HepG2 (cell line): ENCODE results near the gene OR10V1. TPM values are rescaled to one million over a fixed set of nuclear protein-coding genes. Genes with fewer than 3 reads are reported as not detected.

ENCODE experiments used
- ATAC-seq: fragments of 200-7000 bp; cut with Tn5 transposase; 3 replicates; pipeline ENCODE4 v1.9.1; 2020; ENCODE audit warnings: mild to moderate bottlenecking, moderate library complexity
- BruUV-seq: library from RNA; stranded (reverse); fragments of 400-500 nt; replicated peaks from 2 replicates; lab custom pipeline; 2021; lab: Mats Ljungman, UMichigan
- CTCF ChIA-PET: fragments of 300-600 bp; formaldehyde crosslinking; extraction: SDS; loops from one replicate; lab custom pipeline; 2021; ENCODE audit warnings: low total read pairs, inconsistent platforms, low intra/inter-chr PET ratio; lab: Yijun Ruan, JAX
- POLR2A ChIA-PET: fragments of 350-600 bp; sonication (Branson Sonifier 250); formaldehyde crosslinking; loops from one replicate; lab custom pipeline; 2020; ENCODE audit warnings: antibody characterized with exemption, inconsistent platforms; lab: Yijun Ruan, JAX
- DNase-seq: peaks from one replicate; pipeline ENCODE4 v3.0.0-alpha.2; 2015; ENCODE audit warnings: low spot score
- FAIRE-seq: peaks from 3 replicates; lab custom pipeline; 2011; peaks lifted over from hg19 to GRCh38; lab: Jason Lieb, UNC
- H2AFZ ChIP-seq: one replicate; pipeline ENCODE4 v1.6.1; 2011; ENCODE audit warnings: low read length, inconsistent platforms
- H3K27ac ChIP-seq: fragments of 300-600 bp; 3 replicates; pipeline ENCODE4 v1.8.0; 2011; ENCODE audit warnings: mixed run types, mild to moderate bottlenecking, mixed read lengths, low read length, inconsistent platforms; ENCODE audit not compliant: insufficient read depth; ENCODE audit errors: extremely low read length
- H3K27me3 ChIP-seq, 2 experiments: fragments of 200-600 bp in 1 of 2; 2 replicates in 1 of 2; 3 replicates in 1 of 2; pipeline versions ENCODE4 v1.6.0 to v1.8.0; 2011; ENCODE audit warnings: low read length in 2 of 2, mild to moderate bottlenecking in 2 of 2, moderate library complexity in 2 of 2, inconsistent platforms in 1 of 2; ENCODE audit not compliant: insufficient read depth in 2 of 2, control insufficient read depth in 1 of 2
- H3K36me3 ChIP-seq, 2 experiments: fragments of 200-600 bp in 1 of 2; replicated peaks in 1 of 2; 2 replicates in 1 of 2; 3 replicates in 1 of 2; pipeline versions ENCODE4 v1.5.1 to v1.8.0; 2011; ENCODE audit warnings: low read length in 2 of 2, inconsistent platforms in 1 of 2; ENCODE audit not compliant: insufficient read depth in 2 of 2, control insufficient read depth in 1 of 2
- H3K4me1 ChIP-seq: 2 replicates; pipeline ENCODE4 v1.5.1; 2012; ENCODE audit warnings: low read length, inconsistent platforms; ENCODE audit not compliant: insufficient read depth
- H3K4me2 ChIP-seq: 2 replicates; pipeline ENCODE4 v1.6.0; 2011; ENCODE audit warnings: low read depth, low read length, inconsistent platforms
- H3K4me3 ChIP-seq, 3 experiments: fragments of 200-600 bp in 1 of 3; sonication (generic), shearing (Covaris generic) in 1 of 3; replicated peaks in 1 of 3; 2 replicates each; pipeline ENCODE4 v1.5.1; 2011 to 2016; ENCODE audit warnings: low read length in 3 of 3, inconsistent platforms in 2 of 3, low read depth in 2 of 3, mild to moderate bottlenecking in 2 of 3, control low read depth in 1 of 3, mixed read lengths in 1 of 3; ENCODE audit not compliant: insufficient read depth in 1 of 3
- H3K79me2 ChIP-seq: one replicate; pipeline ENCODE4 v1.6.1; 2011; ENCODE audit warnings: low read length, inconsistent platforms; ENCODE audit not compliant: insufficient read depth
- H3K9ac ChIP-seq: 2 replicates; pipeline ENCODE4 v1.6.0; 2011; ENCODE audit warnings: mild to moderate bottlenecking, low read depth, low read length, inconsistent platforms; ENCODE audit not compliant: insufficient read depth
- H3K9me3 ChIP-seq: 2 replicates; pipeline ENCODE4 v1.5.1; 2012; ENCODE audit warnings: mild to moderate bottlenecking, low read length
- H4K20me1 ChIP-seq: 2 replicates; pipeline ENCODE4 v1.6.0; 2011; ENCODE audit warnings: inconsistent platforms, mild to moderate bottlenecking, low read length, moderate library complexity; ENCODE audit not compliant: insufficient read depth
- CEBPG ChIP-seq: IDR thresholded peaks from 2 replicates; pipeline ENCODE4 v1.6.1; 2016
- ELF1 ChIP-seq: sonication (generic); formaldehyde crosslinking; IDR thresholded peaks from 2 replicates; pipeline ENCODE4 v1.4.0; 2020; ENCODE audit warnings: missing genetic modification reagents
- HBP1 ChIP-seq: IDR thresholded peaks from 2 replicates; pipeline ENCODE4 v1.6.1; 2016; ENCODE audit warnings: low read depth, control low read depth
- HMGXB4 ChIP-seq, 2 experiments: sonication (generic) in 1 of 2; formaldehyde crosslinking in 1 of 2; IDR thresholded peaks; 2 replicates each; pipeline versions ENCODE4 v1.4.0 to v1.6.1; 2018 to 2020; ENCODE audit warnings: missing genetic modification reagents in 2 of 2, borderline replicate concordance in 1 of 2, low read depth in 1 of 2, mild to moderate bottlenecking in 1 of 2, missing biosample characterization in 1 of 2
- NR2C2 ChIP-seq: sonication (generic); formaldehyde crosslinking; IDR thresholded peaks from 2 replicates; pipeline ENCODE4 v1.4.0; 2020; ENCODE audit warnings: missing genetic modification reagents, mild to moderate bottlenecking, moderate library complexity, borderline replicate concordance
- PATZ1 ChIP-seq: sonication (generic); formaldehyde crosslinking; IDR thresholded peaks from 2 replicates; pipeline ENCODE4 v1.4.0; 2020; ENCODE audit warnings: missing genetic modification reagents
- PAXIP1 ChIP-seq: sonication (generic); formaldehyde crosslinking; conservative IDR thresholded peaks from 2 replicates; pipeline ENCODE4 v1.4.0; 2020; ENCODE audit warnings: mild to moderate bottlenecking, missing genetic modification reagents, moderate library complexity
- RXRA ChIP-seq: sonication (generic); formaldehyde crosslinking; IDR thresholded peaks from 2 replicates; pipeline ENCODE4 v1.5.1; 2020; ENCODE audit warnings: missing genetic modification reagents
- SAP130 ChIP-seq: IDR thresholded peaks from 2 replicates; pipeline ENCODE4 v1.6.1; 2016; ENCODE audit warnings: low read depth
- TAF1 ChIP-seq: sonication (generic); formaldehyde crosslinking; IDR thresholded peaks from 2 replicates; pipeline ENCODE4 v1.4.0; 2020; ENCODE audit warnings: missing genetic modification reagents
- THRA ChIP-seq: sonication (generic); formaldehyde crosslinking; IDR thresholded peaks from 2 replicates; pipeline ENCODE4 v1.4.0; 2020; ENCODE audit warnings: missing genetic modification reagents, borderline replicate concordance
- WGBS: methylation state at CpG from one replicate; pipeline ENCODE4 v1.1.6; 2017; ENCODE audit warnings: low lambda C conversion rate; 5-methylcytosine and 5-hydroxymethylcytosine counted together
- in situ Hi-C: cut with HindIII; loops from 2 replicates; pipeline ENCODE4 v1.10.0; 2017; ENCODE audit warnings: low pct_unique_long_range_greater_than_20kb; ENCODE audit not compliant: extremely low pct_ligation_motif_present
- intact Hi-C: fragments of 100-400 bp; cut with micrococcal nuclease; formaldehyde crosslinking; loops from one replicate; pipeline ENCODE4 v1.10.0; 2022; ENCODE audit not compliant: unreplicated experiment
- polyA plus RNA-seq, 8 experiments: library from polyadenylated mRNA; depleted of rRNA in 3 of 8; stranded (reverse) in 7 of 8; unstranded in 1 of 8; fragments of >200 nt; fragmentation: Illumina TruSeq in 4 of 8; extraction: Trizol in 4 of 8; gene quantifications; 2 replicates each; pipeline versions ENCODE4 v1.2.1 to v1.2.3, GENCODE V29; 2011 to 2016; ENCODE audit warnings: low read depth in 4 of 8, missing spikeins in 1 of 8, mixed read lengths in 1 of 8; ENCODE audit not compliant: insufficient read depth in 1 of 8
- total RNA-seq, 5 experiments: library from RNA; depleted of rRNA; stranded (reverse); fragments of >200 nt; fragmentation: Illumina TruSeq; extraction: Trizol; gene quantifications; 2 replicates each; pipeline ENCODE4 v1.2.3, GENCODE V29; 2016; ENCODE audit warnings: low read depth in 1 of 5

OR10V1 gene
- total and polyA plus RNA-seq, 2 of the 13 experiments (the other 11 are each of a cell fraction or from before 2014, with no cell fraction given), result not detected

- Histone ChIP-seq H3K36me3 (peaks cover 5 to 31% of the 10 kb centered on the region in 2 experiments), H3K4me2 (peak overlapping the region; percentile 79), H3K79me2 (peaks cover 22% of the 10 kb centered on the region), H3K27ac (peak overlapping the region; percentile 83), H3K4me3 (peak overlapping the region; percentile 87 to 99 (median 90)), H3K9ac (peak overlapping the region; percentile 84), H3K9me3 (no peaks in the 10 kb centered on the region), H4K20me1 (no peaks in the 10 kb centered on the region; the same call in 1 of the 2 replicates), H3K27me3 (no peaks in the 10 kb centered on the region; a peak in 1 of 5 replicates), H3K4me1 (peaks cover 33% of the 10 kb centered on the region), H2AFZ (no peak overlapping the region)
- ATAC-seq (peak; percentile 57), DNase-seq (peak; percentile 53), FAIRE-seq (peak; percentile 26)
- POLR2A ChIA-PET, result interaction anchor here (0.9 to 3.0 kb wide), 13 partner anchors 12 to 497 kb away, joined by 3 to 42 read pairs (median 5); partner anchors contain the start of genes DTX4 and OSBP
- no TSS peak for BruUV-seq
- intact Hi-C loops (loop anchor here (2.0 to 10.0 kb wide), 2 partner anchors 118 to 136 kb away; no protein-coding TSS in a partner anchor), in situ Hi-C loops (loop anchor here (5.0 kb wide), 1 partner anchor 111 kb away; no protein-coding TSS in a partner anchor)
- 1% methylated on average over 26 of the region's 39 CpGs for WGBS
- CTCF ChIA-PET, result no interaction called here
- TF ChIP-seq PATZ1 (CRISPR knock-in tag), result peak; percentile 57; the same call in 1 of the 2 replicates
- peak; percentile 66 for TF ChIP-seq CEBPG (CRISPR knock-in tag)
- no peak for TF ChIP-seq ELF1 (CRISPR knock-in tag)
- peak; percentile 65 for TF ChIP-seq SAP130 (CRISPR knock-in tag)
- TF ChIP-seq THRA (CRISPR knock-in tag), result peak; percentile 83; the same call in 1 of the 2 replicates
- TF ChIP-seq PAXIP1 (CRISPR knock-in tag), result 0 out of 2 replicates have a peak, but pooled peaks have one; percentile 29
- TF ChIP-seq HMGXB4 (CRISPR knock-in tag; IDR thresholded peaks at IDR 0.05; ENCODE audit: borderline replicate concordance in 1 of 2, low read depth in 1 of 2), result peak in 1 of 2 experiments; percentile 30; a peak in 2 of 4 replicates
- peak; percentile 2 for TF ChIP-seq NR2C2 (CRISPR knock-in tag)
- TF ChIP-seq HBP1 (CRISPR knock-in tag), result peak; percentile 52; the same call in 1 of the 2 replicates
- TF ChIP-seq TAF1 (CRISPR knock-in tag), result peak; percentile 3; the same call in 1 of the 2 replicates
- peak; percentile 35; the same call in 1 of the 2 replicates for TF ChIP-seq RXRA (CRISPR knock-in tag)
Observed at GRCh38 chr11:59668188-59668949, 45.3 kb downstream of the OR10V1 start.
